KBM-7 (cell line): ENCODE results near the gene PUM2.

Experiments
- DNase-seq: peaks from one replicate; pipeline ENCODE4 v3.0.0-alpha.2; 2015
- in situ Hi-C: fragments of 300-500 bp; cut with MboI; formaldehyde crosslinking; loops from 2 replicates; pipeline ENCODE4 v1.14.3; 2020; ENCODE audit warnings: low sequenced_read_pairs, low pct_unique_long_range_greater_than_20kb, mixed read lengths

PUM2 gene

DNA sequence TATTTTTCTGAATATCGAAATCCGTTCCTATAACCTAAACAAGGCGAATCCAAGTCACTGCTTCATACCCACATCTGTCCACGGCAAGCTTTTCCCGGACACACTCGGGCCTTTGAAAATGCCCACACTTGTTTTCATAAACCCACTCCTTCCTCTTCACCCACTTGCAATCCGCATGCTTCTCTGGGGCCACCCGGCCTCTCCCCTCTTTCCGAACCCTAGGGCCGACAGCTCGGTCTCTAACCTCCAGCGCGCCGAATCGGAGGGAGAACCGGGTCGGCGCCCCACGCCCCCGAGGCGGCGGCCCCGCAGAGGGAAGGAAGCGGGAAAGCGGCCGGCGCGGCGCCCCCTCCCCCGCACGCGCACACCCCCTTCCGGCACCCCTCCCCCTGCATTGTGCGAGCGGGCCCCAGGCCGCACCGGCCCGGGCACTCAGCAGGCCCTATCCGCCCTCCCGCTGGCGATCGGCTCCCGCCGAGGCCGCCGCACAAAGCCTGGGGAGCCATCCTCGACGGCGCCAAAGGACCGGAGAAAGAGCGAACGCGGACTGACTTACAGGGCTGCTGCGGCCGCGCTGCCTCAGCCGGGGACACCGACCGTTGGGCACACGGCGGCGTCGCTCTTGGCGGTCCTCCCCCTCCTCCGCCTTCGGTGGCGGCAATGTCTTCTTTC lies 467 bp downstream of the PUM2 start:
- in situ Hi-C loops = no loop called here
- peak; percentile 73 for DNase-seq

DNA sequence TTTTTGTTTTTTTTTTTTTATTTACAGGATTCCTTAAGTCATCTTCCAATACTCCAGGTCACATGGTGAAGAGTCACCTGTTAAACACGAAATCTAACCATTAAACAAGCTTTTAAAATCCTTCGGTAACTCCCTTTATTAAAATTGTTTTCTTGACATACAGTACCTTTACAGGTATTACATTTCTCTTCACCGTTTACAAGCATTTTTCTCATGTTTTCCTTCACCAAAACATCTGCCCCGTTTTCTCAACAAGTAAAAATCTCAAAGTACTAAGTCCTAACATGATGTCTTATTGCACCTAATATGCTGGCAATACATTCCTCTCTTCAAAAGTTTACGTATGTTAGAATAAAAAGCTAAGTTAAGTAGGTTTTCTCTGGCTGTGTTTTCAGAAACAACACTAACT lies 1.1 kb downstream of the PUM2 start:
- in situ Hi-C loops = no loop called here
- no peak for DNase-seq

GRCh38 chr2:20348542-20348941 lies 2.1 kb downstream of the PUM2 start:
- peak; percentile 46 for DNase-seq
- in situ Hi-C loops = no loop called here

DNA sequence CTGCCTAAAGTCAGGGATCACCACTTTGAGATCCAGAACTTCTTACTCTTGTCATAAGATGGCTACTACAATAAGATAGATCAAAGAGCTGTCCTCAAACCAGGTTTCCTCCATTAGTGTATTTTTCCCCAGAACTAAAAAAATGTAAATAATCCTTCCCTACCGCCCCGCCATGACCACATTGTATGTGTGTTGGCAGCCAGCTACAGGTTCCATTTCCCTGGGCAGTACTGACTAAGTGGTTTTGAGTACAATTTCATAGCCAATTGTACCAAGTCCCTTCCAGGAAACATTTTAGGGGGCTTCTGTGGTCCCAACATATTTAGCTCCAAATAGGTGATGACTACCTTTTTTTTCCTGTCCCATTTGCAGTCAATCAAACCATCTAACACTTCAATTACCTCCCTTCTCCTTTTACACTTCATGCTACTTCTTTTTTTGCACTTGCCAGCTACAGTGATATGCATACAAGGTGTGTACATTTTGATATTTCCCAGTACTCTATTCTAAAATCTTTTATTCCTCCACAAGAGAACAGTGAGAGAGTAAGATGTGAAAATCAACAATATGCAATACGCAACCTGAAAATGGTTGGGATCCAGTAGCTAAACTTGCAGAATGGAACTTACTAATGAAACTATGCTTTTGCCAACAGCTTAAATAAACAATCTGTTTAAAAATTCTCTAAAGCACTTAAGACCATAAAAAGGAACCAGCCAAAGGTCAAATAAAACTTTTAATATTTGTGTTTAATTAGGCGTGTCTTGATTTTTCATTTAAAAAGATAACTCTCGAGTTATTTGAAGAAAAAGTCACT lies 3.9 kb downstream of the PUM2 start:
- DNase-seq = no peak
- in situ Hi-C loops = no loop called here

DNA sequence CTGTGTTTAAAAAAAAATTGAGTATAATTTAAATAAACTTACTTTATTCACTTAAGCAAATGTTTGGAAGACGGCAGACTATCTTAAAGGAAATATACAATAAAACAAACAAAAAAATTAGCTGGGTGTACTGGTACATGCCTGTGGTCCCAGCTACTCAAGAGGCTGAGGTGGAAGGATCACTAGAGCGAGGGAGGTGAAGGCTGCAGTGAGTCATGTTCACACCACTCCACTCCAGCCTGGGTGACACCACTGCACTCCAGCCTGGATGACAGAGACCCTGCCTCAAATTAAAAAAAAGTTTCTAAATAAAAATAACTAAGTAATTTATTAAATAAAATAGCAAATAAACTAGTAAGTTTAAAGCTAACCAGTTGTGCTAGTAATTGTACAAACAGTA lies 7.5 kb downstream of the PUM2 start:
- in situ Hi-C loops = no loop called here
- no peak for DNase-seq

- DNase-seq = no peak
- in situ Hi-C loops = no loop called here
Observed at GRCh38 chr2:20339012-20339411, 11.6 kb downstream of the PUM2 start.

DNA sequence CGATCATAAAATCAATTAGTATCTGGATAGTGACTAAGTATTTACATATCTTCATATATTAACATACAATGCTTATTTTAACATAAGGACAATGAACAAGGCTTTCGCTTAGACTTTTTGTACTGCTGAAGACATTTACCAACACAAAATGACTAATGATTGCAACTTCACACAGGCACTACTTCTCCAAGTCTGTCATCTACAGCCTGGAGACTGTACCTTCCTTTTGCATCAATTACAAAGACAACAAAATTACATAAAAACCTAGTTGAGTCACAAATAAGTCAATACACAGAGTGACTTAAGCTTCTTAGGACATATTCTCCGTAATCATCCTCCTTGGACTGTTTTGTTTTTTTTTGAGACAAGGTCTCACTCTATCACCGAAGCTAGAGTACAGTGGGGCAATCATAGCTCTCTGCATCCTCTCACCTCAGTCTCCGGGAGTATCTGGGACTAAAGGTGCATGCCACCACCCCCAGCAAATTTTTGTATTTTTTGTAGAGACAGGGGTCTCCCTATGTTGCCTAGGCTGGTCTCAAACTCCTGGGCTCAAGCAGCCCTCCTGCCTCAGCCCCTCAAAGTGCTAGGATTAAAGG lies 15.9 kb downstream of the PUM2 start:
- in situ Hi-C loops = no loop called here
- no peak for DNase-seq

DNA sequence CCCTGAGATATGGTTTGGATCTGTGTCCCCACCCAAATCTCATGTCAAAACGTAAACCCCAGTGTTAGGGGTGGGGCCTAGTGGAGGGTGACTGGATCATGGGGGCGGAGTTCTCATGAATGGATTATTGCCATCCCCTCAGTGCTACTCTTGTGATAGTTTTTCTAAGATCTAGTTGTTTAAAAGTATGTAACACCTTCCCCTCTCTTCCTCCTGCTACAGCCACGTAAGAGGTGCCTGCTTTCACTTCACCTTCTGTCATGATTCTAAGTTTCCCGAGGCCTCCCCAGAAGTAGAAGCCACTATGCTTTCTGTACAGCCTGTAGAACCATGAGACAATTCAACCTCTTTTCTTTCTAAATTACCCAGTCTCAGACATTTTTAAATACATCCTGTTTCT lies 16.9 kb downstream of the PUM2 start:
- in situ Hi-C loops = no loop called here
- DNase-seq = no peak

GRCh38 chr2:20330192-20330591 lies 20.5 kb downstream of the PUM2 start:
- DNase-seq = no peak
- in situ Hi-C loops = no loop called here

DNA sequence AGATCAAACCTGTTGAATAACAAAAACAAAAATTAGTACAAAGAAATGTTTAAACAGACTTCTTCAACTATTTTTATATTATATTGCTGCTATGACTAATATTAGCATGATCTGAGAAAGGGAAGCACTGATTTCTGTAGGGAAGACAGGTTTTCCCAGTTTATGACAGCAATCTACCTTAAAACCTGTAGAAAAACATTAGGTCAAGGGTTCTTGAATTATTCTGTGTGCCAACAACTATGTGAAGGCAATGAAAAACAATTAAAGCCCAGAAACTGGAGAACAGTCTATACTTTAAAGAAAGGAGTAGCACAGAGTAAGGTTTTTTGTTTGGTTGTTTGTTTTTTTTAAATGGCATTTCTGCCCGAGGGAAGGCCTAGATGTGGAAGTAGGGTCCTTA lies 23.3 kb downstream of the PUM2 start:
- in situ Hi-C loops = no loop called here
- DNase-seq = no peak

- peak; percentile 66 for DNase-seq
- in situ Hi-C loops = no loop called here
Observed at GRCh38 chr2:20326163-20326780, 24.4 kb downstream of the PUM2 start.

DNA sequence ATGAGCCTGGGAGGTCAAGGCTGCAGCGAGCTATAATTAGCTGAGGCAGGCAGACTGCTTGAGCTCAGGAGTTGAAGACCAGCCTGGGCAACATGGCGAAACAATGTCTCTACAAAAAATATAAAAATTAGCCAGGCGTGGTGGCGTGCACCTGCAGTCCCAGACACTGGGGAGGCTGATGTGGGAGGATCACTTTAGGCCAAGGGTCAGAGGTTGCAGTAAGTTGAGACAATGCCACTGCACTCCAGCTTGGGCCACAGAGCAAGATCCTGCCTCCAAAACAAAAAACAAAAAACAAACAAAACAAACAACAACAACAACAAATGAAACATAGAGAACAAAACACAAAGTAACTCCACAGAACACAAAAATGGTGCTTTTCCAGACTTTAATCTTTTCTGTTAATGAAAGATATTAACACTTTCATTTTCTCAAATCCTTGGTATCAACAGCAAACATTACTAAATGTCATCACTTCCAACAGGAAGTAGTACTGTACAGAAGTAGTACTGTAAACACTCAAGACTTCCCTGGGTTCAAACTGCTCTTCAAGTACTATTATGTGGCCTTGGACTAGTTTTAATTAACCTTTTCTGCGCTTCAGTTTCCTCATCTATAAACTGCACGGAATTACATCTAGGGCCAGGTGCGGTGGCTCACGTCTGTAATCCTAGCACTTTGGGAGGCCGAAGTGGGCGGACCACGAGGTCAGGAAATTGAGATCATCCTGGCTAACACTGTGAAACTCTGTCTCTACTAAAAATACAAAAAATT lies 27.9 kb downstream of the PUM2 start:
- no peak for DNase-seq
- in situ Hi-C loops = no loop called here

DNA sequence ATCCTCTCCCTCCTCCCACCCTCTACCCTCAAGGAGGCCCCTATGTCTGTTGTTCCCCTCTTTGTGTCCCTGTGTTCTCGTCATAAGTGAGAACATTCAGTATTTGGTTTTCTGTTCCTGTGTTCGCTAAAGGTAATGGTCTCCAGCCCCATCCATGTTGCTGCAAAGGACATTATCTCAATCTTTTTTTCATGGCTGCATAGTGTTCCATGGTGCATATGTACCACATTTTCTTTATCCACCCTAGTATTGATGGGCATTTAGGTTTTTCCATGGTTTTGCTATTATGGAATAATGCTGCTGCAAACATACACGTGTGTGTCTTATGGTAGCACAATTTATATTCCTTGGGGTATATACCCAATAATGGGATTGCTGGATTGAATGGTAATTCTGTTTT lies 33.0 kb downstream of the PUM2 start:
- in situ Hi-C loops = no loop called here
- no peak for DNase-seq

GRCh38 chr2:20317197-20317596 lies 33.4 kb downstream of the PUM2 start:
- in situ Hi-C loops = no loop called here
- DNase-seq = no peak

DNA sequence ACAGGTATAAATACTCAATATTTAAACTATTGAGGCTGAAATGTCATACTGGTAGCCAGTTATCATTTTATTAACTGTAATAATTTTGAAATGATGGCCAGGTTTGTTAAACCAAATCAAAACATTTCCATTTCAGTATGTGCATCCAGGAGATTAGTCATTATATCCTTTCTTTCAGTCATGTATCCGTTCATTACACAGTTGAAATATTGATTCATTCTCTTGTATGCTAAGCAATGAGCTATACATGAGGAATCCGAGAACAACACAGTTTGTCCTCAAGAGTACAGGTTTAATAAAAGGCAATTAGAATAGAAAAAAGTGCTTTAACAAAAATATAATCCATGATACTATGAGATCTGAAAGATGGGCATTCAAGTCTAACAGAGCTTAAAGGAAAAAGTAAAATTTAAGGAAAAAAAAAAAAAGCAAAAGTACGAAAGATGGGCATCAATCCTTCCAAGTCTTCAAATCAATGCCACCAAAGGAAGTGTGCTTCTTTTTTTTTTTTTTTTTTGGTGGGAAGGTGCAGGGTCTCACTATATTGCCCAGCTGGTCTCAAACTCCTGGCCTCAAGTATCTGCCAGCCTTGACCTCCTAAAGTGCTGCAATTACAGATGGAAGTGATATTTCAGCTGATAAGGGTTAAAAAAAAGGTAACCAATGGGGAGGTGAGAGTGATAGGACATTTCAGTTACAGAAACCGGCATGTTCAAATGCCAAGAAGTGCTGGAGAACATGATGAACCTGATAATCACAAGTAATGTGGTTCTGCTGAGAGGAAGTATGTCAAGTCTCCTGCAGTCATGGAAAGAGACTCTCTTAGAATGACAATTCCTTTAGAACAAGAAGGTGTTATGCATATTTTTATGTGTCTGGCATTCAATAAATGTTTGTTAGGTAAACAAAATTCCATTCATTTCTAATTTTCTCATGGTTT lies 35.8 kb downstream of the PUM2 start:
- in situ Hi-C loops = no loop called here
- no peak for DNase-seq

GRCh38 chr2:20313659-20314058 lies 37.0 kb downstream of the PUM2 start:
- in situ Hi-C loops = no loop called here
- DNase-seq = no peak

DNA sequence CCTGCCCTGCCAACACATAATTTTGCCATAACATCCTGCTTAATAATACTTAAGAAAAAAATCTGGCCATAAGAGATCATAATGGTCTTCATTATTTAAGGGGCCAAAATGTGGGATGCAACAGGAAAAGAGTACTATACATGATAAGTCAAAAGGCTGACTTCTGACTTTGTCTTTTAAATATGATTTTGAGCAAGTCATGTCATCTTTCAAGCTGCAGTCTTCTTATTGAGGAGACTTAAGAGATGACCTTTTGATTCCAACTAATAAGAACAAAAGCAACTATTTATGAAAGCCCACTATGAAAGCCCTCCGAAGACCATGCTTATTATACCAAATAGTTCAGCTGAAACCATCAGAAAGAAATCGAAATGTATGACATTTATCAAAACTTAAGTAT lies 41.6 kb downstream of the PUM2 start:
- no peak for DNase-seq
- in situ Hi-C loops = no loop called here

GRCh38 chr2:20307311-20307710 lies 43.3 kb downstream of the PUM2 start:
- DNase-seq = no peak
- in situ Hi-C loops = no loop called here
